Measurements from ENCODE around the gene GCN1. TPM values are rescaled to one million over a fixed set of nuclear protein-coding genes. Genes with fewer than 3 reads are reported as not detected.

Gene GCN1
- total and polyA plus RNA-seq, 2 of the 8 experiments (the other 6 are each of a cell fraction or from before 2014, with no cell fraction given): 61.4 to 133 TPM

DNA sequence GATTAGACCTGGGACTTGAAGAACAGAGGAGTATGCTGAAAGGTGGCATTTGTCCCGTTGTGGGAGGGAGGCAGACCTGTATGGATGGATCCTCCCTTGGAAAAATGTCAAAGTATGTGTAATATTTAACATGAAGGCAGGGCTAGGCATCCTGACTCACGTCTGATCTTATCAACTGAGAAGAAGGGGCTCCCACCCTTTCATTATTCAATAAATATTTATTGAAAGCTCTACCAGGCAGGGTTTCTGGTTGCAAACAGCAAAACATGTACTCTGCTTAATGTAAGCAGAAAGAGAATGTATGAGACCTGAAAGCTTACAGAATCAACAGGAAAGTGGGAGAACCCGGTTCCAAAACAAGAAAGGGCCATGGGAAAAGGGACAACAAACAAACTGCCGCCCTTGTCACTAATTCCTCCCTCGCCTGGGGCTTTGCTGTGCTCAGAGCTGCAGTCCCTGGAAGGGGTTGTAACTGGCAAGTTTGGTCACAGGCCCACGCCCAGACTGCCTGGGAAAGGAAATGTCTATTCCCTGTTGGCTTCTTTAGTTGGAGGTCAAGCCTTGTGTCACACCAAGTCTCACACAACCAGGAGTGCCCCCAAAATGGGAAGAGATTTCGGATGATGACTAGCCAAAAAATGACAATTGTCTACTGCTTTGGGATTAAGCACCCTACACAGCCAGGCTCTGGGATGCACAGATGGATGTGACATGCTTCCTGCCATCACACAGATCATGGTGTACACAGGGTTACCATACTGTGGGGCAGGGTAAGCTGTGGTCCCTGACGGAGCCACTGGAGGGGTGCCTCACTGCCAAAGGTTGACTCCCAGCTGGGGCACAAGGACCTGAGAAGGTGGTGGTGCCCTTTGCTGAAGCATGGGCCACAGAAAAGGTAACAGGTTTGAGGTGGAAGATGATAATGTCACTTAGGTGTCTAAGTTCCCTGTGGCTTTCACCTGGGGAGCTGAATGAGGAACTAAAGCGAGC, 114.8 kb downstream of the GCN1 start (continued):
- TF ChIP-seq RNF2 (IDR thresholded peaks at IDR 0.05; ENCODE audit: borderline replicate concordance, low read depth, low read length, missing control alignments, poor library complexity, severe bottlenecking) (no peak), SIN3A (conservative IDR thresholded peaks at IDR 0.05 in 1 of 2, IDR thresholded peaks at IDR 0.05 in 1 of 2; ENCODE audit: low read depth in 1 of 2, low read length in 2 of 2) (no peak), BRCA1 (IDR thresholded peaks at IDR 0.05; ENCODE audit: low read depth, low read length) (no peak), YY1 (IDR thresholded peaks at IDR 0.05; ENCODE audit: low read depth, low read length) (no peak), HDAC2 (IDR thresholded peaks at IDR 0.05; ENCODE audit: borderline replicate concordance in 1 of 2, low read depth in 2 of 2, low read length in 2 of 2) (no peak), ATF3 (IDR thresholded peaks at IDR 0.05; ENCODE audit: insufficient read depth, low read depth, low read length) (no peak), SRF (IDR thresholded peaks at IDR 0.05; ENCODE audit: low read depth, low read length) (no peak), TAF7 (optimal IDR thresholded peaks at IDR 0.05; ENCODE audit: borderline replicate concordance, low read depth, low read length) (no peak)

All from H1 (cell line).